Breast epithelium (tissue), 4 donors: ENCODE data around the gene ITPKB. TPM values are rescaled to one million over a fixed set of nuclear protein-coding genes. Genes with fewer than 3 reads are reported as not detected.
A peak's percentile ranks its signal among the peaks of the same experiment; 100 is the strongest.

Experiments
- DNase-seq, 2 donors: peaks; one replicate each; pipeline ENCODE4 v3.0.0-alpha.2; 2019; ENCODE audit warnings: low spot score in 2 of 2
- H3K27ac ChIP-seq, 2 donors: fragments of 200-600 bp; sonication (generic) in 1 of 2; one replicate each; pipeline ENCODE4 v1.5.1; 2016 to 2019; ENCODE audit warnings: mild to moderate bottlenecking in 1 of 2
- H3K27me3 ChIP-seq, 2 donors: fragments of 200-600 bp; sonication (generic) in 1 of 2; one replicate each; pipeline versions ENCODE4 v1.5.1 to v1.6.0; 2017 to 2019; ENCODE audit warnings: control low read depth in 1 of 2, mild to moderate bottlenecking in 1 of 2
- H3K36me3 ChIP-seq: fragments of 200-600 bp; one replicate; pipeline ENCODE4 v1.5.1; 2019
- H3K4me1 ChIP-seq, 2 donors: fragments of 200-600 bp; sonication (generic); one replicate each; pipeline ENCODE4 v1.5.1; 2016 to 2019; ENCODE audit warnings: control low read depth in 1 of 2
- H3K4me3 ChIP-seq, 3 donors: fragments of 200-600 bp; sonication (generic); 1 replicate in 2 of 3; 2 replicates in 1 of 3; pipeline ENCODE4 v1.5.1; 2016 to 2019; ENCODE audit warnings: mild to moderate bottlenecking in 3 of 3, moderate library complexity in 2 of 3
- H3K9me3 ChIP-seq, 2 donors: fragments of 200-600 bp; sonication (generic) in 1 of 2; one replicate each; pipeline ENCODE4 v1.5.1; 2016 to 2019; ENCODE audit warnings: control low read depth in 1 of 2
- POLR2A ChIP-seq: fragments of 450-650 bp; IDR thresholded peaks from one replicate; pipeline ENCODE4 v1.6.1; 2016; ENCODE audit warnings: antibody characterized with exemption, mild to moderate bottlenecking, moderate library complexity
- POLR2AphosphoS5 ChIP-seq, 3 donors: sonication (generic); formaldehyde crosslinking; IDR thresholded peaks; one replicate each; pipeline ENCODE4 v1.6.1; 2017; ENCODE audit warnings: antibody characterized with exemption in 3 of 3
- intact Hi-C: fragments of 100-400 bp; cut with DNase I; formaldehyde crosslinking; loops from one replicate; pipeline ENCODE4 v1.15.1; 2023; ENCODE audit warnings: low total_unique reads
- total RNA-seq, 3 donors: library from RNA; depleted of rRNA; stranded (reverse); fragments of >200 nt; gene quantifications; one replicate each; pipeline ENCODE4 v1.1.0, GENCODE V29; 2016
- TF ChIP-seq, protein P1 (sequence below), 3 donors: fragments of 450-650 bp; IDR thresholded peaks; one replicate each; pipeline ENCODE4 v1.5.1; 2016 to 2017; ENCODE audit warnings: antibody characterized with exemption in 3 of 3, mild to moderate bottlenecking in 3 of 3, moderate library complexity in 3 of 3

The ITPKB gene
- total RNA-seq, 3 donors from 2014 or later, result 24.0 to 37.6 (median 25.6) TPM

GRCh38 chr1:226626577-226626956 lies 112.5 kb downstream of the ITPKB start:
- TF ChIP-seq, protein P1, sequence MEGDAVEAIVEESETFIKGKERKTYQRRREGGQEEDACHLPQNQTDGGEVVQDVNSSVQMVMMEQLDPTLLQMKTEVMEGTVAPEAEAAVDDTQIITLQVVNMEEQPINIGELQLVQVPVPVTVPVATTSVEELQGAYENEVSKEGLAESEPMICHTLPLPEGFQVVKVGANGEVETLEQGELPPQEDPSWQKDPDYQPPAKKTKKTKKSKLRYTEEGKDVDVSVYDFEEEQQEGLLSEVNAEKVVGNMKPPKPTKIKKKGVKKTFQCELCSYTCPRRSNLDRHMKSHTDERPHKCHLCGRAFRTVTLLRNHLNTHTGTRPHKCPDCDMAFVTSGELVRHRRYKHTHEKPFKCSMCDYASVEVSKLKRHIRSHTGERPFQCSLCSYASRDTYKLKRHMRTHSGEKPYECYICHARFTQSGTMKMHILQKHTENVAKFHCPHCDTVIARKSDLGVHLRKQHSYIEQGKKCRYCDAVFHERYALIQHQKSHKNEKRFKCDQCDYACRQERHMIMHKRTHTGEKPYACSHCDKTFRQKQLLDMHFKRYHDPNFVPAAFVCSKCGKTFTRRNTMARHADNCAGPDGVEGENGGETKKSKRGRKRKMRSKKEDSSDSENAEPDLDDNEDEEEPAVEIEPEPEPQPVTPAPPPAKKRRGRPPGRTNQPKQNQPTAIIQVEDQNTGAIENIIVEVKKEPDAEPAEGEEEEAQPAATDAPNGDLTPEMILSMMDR (IDR thresholded peaks at IDR 0.05), result peak; percentile 82 to 96 (median 92)
- TF ChIP-seq POLR2A (no peak), POLR2AphosphoS5 (IDR thresholded peaks at IDR 0.05) (peak; percentile 65 to 76 (median 71))
- H3K36me3 ChIP-seq, result no peaks in the 10 kb centered on the region
- intact Hi-C loops, result no loop called here
- DNase-seq, result peak; percentile 48 to 72
- H3K4me3 ChIP-seq, result peak overlapping the region in 1 of 3 donors; percentile 4
- H3K4me1 ChIP-seq, result no peaks in the 10 kb centered on the region
- no peaks in the 10 kb centered on the region for H3K9me3 ChIP-seq
- H3K27me3 ChIP-seq, result no peaks in the 10 kb centered on the region
- H3K27ac ChIP-seq, result peak overlapping the region in 1 of 2 donors; percentile 49

GRCh38 chr1:226625832-226626576 lies 113.1 kb downstream of the ITPKB start:
- H3K4me1 ChIP-seq, result no peaks in the 10 kb centered on the region
- H3K27ac ChIP-seq, result no peak overlapping the region
- H3K27me3 ChIP-seq, result no peaks in the 10 kb centered on the region
- H3K9me3 ChIP-seq, result no peaks in the 10 kb centered on the region
- TF ChIP-seq POLR2A (no peak), POLR2AphosphoS5 (IDR thresholded peaks at IDR 0.05) (no peak)
- TF ChIP-seq, protein P1 (IDR thresholded peaks at IDR 0.05), result no peak
- intact Hi-C loops, result no loop called here
- DNase-seq, result no peak
- no peaks in the 10 kb centered on the region for H3K36me3 ChIP-seq
- H3K4me3 ChIP-seq, result peak overlapping the region in 1 of 3 donors; percentile 4

DNA sequence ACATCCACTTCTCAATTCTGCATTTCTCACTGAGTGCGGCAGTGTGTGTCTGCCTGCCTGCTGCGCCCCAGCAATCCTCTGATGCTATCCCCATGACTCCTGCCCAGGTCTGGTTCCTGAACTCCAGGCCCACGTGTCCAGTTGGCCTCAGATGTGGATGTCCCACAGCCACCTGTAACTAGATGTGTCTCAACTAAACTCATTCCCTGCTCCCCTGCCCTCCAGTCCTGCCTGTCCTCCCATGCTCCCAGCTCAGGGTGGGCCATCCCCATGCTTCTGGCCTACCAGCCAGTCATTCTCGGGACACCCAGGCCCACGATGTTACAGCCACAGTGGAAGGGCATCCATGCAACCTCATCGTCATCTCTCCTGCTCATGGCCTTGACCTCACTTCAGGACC lies 113.8 kb downstream of the ITPKB start:
- Histone ChIP-seq H3K9me3 (no peaks in the 10 kb centered on the region), H3K4me3 (no peak overlapping the region), H3K36me3 (no peaks in the 10 kb centered on the region), H3K27ac (no peak overlapping the region), H3K27me3 (no peaks in the 10 kb centered on the region), H3K4me1 (no peaks in the 10 kb centered on the region)
- TF ChIP-seq POLR2A, result no peak
- intact Hi-C loops, result no loop called here
- DNase-seq, result no peak

DNA sequence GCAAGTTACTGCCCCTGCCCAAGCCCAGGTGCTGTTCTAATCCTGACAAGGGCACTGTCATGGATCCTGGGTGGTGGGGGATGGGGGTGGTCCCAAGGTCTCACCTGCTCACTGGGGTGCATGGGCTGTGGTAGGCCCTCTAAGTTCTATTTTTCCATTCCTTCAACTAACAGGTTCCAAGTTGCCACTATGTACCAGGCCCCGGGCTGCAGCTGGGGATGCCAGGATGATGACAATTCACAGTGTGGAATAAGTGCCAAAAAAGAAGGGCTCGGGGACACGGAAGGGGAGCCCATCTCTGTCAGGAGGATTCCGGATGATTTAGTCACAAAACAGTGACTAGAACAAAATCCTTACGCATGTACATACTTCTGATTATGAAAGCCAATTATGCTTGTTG lies 114.6 kb downstream of the ITPKB start:
- intact Hi-C loops, result no loop called here
- Histone ChIP-seq H3K4me1 (no peaks in the 10 kb centered on the region), H3K9me3 (no peaks in the 10 kb centered on the region), H3K36me3 (no peaks in the 10 kb centered on the region), H3K4me3 (no peak overlapping the region), H3K27ac (peak overlapping the region in 1 of 2 donors; percentile 38), H3K27me3 (no peaks in the 10 kb centered on the region)
- peak in 1 of 2 donors; percentile 86 for DNase-seq
- TF ChIP-seq, protein P1 (IDR thresholded peaks at IDR 0.05), result no peak
- peak in 2 of 3 donors; percentile 46 to 47 for TF ChIP-seq POLR2AphosphoS5 (IDR thresholded peaks at IDR 0.05)

GRCh38 chr1:226622012-226622411 lies 117.1 kb downstream of the ITPKB start:
- TF ChIP-seq POLR2A, result no peak
- no peak for TF ChIP-seq POLR2AphosphoS5 (IDR thresholded peaks at IDR 0.05)
- H3K4me3 ChIP-seq, result no peak overlapping the region
- DNase-seq, result no peak
- no peaks in the 10 kb centered on the region for H3K9me3 ChIP-seq
- no peak overlapping the region for H3K27ac ChIP-seq
- intact Hi-C loops, result no loop called here
- no peaks in the 10 kb centered on the region for H3K27me3 ChIP-seq
- H3K36me3 ChIP-seq, result no peaks in the 10 kb centered on the region
- H3K4me1 ChIP-seq, result no peaks in the 10 kb centered on the region

- H3K27me3 ChIP-seq, result no peaks in the 10 kb centered on the region
- no peak overlapping the region for H3K27ac ChIP-seq
- intact Hi-C loops, result no loop called here
- TF ChIP-seq POLR2A, result no peak
- no peak for TF ChIP-seq POLR2AphosphoS5 (IDR thresholded peaks at IDR 0.05)
- TF ChIP-seq, protein P1 (IDR thresholded peaks at IDR 0.05), result no peak
- H3K36me3 ChIP-seq, result no peaks in the 10 kb centered on the region
- H3K4me1 ChIP-seq, result no peaks in the 10 kb centered on the region
- H3K9me3 ChIP-seq, result no peaks in the 10 kb centered on the region
- no peak for DNase-seq
- H3K4me3 ChIP-seq, result no peak overlapping the region
Measured at GRCh38 chr1:226619031-226619430, 120.1 kb downstream of the ITPKB start.
